GM12874 (cell line): ENCODE measurements around the gene TAPBP.

Experiments used
- TF ChIP-seq, protein P1 (sequence below): IDR thresholded peaks from 2 replicates; pipeline ENCODE4 v1.5.1; 2011; ENCODE audit warnings: low read depth, mild to moderate bottlenecking, control low read depth, low read length, moderate library complexity; ENCODE audit not compliant: insufficient read depth

TAPBP gene

DNA sequence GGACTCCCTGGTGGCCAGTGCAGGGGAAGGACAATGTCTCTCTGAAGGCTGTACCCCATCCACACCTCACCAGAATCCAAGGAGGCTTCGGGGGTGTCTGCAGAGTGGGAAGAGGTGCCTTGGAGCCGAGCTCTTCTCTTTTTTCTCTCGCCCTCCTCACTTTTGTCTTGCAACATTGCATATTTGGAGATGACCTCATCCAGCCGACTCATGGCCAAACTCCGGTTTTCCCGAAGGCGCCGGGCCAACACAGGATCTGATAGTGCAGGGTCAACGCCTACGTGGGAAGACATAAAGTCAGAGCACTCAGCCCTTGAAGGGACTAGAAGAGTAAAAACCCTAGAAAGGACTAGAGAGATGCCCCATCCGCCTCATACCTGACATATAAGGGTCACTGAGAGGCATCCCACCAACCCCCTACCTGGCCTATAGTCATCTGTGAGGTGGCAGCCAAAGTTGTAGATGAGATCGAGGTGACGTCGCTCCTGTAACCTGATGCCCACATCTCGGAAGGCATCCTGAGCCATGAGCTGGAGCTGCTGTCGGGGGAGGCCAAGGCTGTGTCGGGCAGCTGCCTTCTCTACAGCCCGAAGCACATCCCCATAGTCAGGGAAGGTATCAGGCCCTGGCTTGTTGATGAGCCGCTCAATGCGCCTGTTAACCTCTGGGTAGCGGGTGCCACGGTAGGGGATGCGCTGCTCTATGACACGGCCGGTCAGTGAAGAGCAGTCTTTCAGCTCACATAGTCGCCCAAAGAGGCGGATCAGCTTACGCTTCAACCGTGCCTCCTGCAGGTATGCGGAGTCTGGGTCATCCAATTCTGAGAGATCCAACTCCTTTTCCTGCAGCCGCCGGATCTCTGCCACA is 6.7 kb upstream of the TAPBP start:
- TF ChIP-seq, protein P1, sequence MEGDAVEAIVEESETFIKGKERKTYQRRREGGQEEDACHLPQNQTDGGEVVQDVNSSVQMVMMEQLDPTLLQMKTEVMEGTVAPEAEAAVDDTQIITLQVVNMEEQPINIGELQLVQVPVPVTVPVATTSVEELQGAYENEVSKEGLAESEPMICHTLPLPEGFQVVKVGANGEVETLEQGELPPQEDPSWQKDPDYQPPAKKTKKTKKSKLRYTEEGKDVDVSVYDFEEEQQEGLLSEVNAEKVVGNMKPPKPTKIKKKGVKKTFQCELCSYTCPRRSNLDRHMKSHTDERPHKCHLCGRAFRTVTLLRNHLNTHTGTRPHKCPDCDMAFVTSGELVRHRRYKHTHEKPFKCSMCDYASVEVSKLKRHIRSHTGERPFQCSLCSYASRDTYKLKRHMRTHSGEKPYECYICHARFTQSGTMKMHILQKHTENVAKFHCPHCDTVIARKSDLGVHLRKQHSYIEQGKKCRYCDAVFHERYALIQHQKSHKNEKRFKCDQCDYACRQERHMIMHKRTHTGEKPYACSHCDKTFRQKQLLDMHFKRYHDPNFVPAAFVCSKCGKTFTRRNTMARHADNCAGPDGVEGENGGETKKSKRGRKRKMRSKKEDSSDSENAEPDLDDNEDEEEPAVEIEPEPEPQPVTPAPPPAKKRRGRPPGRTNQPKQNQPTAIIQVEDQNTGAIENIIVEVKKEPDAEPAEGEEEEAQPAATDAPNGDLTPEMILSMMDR: no peak

DNA sequence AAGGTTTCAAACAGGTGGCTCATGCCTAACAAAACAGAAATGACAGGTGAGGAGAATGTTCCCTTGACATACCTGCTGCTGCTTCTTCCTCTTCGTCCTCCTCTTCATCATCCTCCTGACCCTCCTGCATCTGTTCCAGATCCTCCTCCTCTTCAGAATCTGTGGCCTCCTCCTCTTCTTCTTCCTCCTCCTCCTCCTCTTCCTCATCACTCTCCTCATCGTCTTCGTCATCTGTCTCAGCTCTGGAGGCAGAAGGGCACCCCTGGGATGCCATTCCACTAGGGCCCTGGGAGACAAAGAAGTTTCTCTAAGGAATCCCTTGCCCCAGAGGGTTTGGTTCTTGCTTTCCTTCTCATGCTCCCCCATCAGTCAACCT is 6.0 kb upstream of the TAPBP start:
- TF ChIP-seq, protein P1: no peak

DNA sequence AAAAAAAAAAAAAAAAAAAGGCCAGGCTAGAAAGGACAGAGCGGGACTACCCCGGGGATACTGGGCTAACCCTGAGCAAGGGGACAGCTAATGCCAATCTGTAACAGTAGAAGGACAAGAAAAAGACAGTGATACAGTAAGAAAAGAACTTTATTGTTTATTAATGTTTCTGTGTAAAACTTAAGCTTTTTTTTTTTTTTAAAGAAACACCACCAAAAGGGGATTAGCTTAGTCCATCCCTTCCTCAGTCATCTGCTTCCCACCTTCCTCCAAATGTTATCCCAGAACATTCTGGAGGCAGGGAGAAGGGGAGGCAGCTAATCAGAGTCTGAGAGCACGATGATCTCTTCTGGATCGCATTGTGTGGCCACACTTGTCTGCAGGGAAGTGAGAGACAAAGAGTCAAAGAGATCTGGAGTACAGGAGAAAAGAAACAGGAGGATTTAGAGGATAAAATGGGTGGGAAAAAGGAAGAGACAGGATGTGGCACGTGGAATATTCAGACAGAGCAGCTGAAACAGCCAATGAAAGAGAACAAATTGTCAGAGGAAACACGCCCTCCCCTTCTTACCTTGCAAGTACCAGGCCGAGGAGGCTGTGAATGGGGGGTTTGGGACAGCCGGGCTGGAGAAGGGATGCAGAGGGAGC is 4.7 kb upstream of the TAPBP start:
- TF ChIP-seq, protein P1: no peak

DNA sequence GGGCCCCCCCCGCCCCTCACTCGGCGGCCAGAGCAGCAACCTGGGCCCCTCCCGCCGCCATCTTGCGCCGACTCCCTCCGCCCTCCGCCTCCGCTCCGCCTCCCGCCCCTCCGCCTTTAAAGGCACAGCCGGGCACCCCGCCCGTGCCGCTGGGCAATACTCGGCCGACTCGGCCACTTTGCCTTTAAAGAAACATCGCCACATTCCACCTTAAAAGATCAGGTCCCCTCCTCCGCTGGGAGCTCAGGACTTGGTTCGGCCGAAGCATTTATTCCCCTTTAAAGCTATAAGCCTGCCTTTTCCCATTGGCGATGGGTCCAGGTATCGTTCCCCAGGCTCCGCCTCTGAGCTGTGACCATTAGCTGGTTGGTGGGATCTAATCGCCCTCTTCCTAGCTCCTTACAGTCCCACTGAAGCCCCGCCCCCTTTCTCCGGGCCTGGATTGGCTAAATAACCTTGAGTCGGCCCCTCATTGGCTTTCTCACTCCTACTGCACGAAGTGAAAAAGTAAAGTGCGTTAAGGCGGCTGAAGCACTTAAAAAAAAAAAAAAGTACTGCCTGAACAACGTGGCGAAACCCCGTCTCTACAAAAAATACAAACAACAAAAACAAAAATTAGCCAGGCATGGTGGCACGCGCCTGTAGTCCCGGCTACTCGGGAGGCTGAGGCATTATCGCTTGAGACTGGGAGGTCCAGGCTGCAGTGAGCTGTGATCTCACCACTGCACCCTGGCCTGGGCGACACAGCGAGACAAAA is 4.0 kb upstream of the TAPBP start, which contains the start of gene ZBTB22:
TSS of gene ZBTB22 (minus strand) at position 76 of the 757 bp plus-strand sequence. CDS start 828 bp downstream, outside the sequence.
- TF ChIP-seq, protein P1: no peak

DNA sequence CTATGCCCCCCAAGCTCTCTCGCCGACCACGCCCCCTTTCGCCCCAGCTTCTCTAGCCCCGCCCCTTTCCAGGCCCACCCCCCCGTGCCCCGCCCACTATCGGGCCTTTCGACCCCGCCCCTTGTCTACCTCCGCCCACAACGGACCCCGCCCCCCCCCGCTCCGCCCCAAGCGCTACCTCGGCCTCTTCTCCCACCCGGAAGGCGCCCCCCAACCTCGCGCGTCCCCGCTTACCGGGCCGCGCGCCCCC is 3.5 kb upstream of the TAPBP start:
- TF ChIP-seq, protein P1: no peak

DNA sequence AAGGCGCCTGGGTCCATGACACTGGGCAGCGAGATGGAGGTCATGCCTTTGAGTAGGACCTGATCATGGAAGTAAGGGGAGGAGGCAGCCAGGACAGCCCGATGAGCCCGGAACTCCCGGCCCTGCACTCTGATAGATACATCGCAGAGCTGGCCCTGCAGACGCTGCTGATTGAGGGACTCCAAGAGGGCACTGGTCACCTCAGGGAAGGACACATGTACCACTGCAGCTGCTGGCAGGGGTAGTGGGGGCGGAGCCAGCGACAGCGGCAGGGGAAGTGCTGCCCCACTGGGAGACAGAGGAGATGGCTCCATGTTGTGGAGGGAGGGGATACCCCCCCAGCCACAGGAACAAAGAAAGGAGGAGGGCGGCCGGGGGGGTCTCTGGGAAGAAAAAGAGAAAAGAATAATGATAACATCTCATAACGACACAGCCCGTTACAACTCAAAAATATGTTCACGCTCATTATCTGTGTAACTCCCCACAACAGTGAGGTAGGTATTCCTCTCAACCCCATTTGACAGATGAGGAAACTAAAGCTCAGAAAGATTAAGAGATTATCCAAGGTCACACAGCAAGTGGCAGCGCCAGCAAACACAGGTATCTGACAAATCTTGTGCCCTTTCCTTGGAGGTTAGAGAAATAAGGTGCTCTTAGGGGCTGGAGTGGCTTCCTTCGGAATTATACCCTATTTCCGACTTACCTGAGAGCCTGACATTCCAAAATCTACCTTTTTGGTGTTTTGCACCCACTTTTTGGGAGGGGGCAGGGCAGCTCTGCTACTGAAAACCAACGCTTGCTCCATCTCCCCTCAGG is 2.9 kb upstream of the TAPBP start:
- TF ChIP-seq, protein P1: no peak
